GM19023 (cell line): ENCODE results near the gene TP53BP2.
"Not testable (repeated sequence)": the region's sequence is repeated elsewhere in the genome, so short reads cannot be mapped to it uniquely, and the experiment has no call there.

Source experiments
- ATAC-seq: cut with Tn5 transposase; IDR thresholded peaks from one replicate; pipeline ENCODE4 v1.9.1; 2021; ENCODE audit warnings: mild to moderate bottlenecking, moderate library complexity; ENCODE audit not compliant: unreplicated experiment

The TP53BP2 gene

GRCh38 chr1:223832637-223832943 is 13.2 kb downstream of the TP53BP2 start:
- ATAC-seq, result peak; percentile 47

- ATAC-seq, result peak; percentile 25
Observed at GRCh38 chr1:223831755-223832636, 13.8 kb downstream of the TP53BP2 start.

GRCh38 chr1:223829678-223830077 is 16.1 kb downstream of the TP53BP2 start:
- no peak for ATAC-seq

DNA sequence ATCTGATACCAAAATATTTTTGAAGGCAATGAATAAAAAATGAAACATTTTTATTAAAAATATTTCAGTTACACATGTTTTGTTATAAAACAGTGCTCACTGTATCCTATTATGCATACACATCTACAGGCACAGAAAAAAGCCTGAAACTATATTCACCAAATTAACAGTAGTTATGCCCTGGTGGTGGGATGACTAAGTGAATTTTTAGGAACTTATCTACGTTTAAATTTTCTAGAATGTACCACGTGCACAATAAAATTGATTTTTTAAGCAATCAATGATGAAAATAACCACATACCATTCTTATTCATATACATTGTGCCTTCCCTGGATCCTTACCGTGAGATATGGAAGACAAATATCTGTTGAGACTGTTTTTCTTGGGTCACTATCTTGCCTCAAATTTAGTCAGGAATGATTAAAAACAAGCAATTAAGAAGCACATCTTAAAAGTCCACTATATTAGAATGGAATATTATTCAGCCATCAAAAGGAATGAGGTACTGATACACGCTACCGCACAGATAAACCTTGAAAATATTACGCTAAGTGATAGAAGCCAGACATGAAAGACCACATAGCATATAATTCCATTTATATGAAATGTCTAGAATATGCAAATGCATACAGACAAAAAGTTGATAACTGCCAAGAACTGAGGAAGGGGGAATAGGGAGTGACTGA is 17.4 kb downstream of the TP53BP2 start:
- no peak for ATAC-seq

GRCh38 chr1:223827193-223827663 is 18.5 kb downstream of the TP53BP2 start:
- ATAC-seq, result no peak

DNA sequence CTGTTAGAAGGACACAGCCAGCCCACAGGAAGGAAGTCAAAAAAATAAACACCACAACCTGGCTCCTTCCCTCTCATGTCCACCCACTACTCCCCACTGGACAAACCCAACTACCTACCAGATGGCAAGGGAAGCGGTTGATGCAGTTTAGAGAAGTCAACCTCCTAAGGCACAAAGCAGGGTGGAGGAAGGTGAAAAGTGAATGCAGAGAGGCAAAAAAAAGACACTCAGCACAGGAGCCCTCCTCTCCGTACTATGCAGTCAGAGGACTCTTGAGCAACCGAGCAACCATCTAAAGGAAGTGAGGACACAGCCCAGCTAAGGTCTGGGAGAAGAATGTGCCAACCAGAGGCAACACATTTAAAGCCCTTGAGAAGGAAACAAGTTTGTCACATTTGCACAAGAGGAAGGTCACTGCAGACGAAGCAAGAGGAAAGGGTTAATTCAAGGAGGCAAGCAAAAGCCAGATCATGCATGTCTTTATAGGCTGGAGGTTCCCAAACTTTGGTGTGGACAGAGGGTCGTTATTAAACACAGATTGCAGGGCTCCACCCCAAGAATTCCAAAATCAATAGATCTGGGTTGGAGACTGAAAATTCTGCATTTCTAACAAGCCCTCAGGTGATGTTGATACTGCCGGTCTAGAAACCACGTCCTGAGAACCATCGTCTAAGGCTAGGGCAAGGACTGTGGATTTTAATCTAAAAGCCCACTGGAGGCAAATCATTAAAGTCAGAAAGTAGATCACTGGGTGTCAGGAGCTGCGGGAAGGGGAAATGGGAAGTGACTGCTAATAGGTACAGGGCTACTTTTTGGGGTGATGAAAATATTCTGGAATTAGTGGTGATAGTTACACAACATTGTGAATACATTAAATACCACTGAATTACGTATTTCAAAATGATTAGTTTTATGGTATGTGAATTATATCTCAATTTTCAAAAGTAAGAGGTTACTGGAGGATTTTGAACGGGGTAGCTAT is 19.7 kb downstream of the TP53BP2 start:
- ATAC-seq, result no peak

DNA sequence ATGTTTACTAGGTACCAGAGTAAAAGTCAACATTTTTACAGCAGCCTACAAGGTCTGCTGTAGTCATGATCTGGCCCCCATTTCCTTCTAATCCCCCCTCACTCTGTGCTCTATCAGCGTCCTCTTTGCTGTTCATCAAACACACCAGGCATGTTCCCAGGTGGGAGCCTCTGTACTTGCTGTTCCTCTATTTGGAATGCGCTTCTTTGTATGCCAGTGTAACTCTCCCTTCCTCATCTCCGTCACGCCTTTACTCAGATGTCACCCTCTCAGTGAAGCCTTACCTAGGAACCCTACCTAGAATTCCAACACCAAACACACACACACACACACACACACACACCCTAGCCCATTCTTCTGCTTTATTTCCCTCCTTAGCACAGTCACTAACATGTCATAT is 21.0 kb downstream of the TP53BP2 start:
- no peak for ATAC-seq

GRCh38 chr1:223824287-223824686 is 21.5 kb downstream of the TP53BP2 start:
- no peak for ATAC-seq

GRCh38 chr1:223820971-223821370 is 24.8 kb downstream of the TP53BP2 start:
- ATAC-seq, result no peak

DNA sequence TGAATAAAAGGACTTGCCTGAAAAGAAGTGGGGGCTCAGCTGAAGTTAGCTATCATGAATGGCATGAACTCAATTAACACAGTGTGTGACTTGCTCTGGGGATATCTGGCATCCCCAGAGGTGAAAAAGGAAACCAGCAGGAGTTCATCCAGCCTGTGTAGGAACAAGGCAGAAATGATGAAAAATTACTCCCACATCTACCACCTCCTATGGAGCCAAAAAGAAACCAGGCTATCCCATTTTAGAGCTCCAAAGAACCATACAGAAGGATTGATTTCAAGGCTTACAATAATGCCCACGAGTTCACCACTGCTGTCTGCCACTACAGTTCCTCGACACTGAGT is 25.3 kb downstream of the TP53BP2 start:
- no peak for ATAC-seq

DNA sequence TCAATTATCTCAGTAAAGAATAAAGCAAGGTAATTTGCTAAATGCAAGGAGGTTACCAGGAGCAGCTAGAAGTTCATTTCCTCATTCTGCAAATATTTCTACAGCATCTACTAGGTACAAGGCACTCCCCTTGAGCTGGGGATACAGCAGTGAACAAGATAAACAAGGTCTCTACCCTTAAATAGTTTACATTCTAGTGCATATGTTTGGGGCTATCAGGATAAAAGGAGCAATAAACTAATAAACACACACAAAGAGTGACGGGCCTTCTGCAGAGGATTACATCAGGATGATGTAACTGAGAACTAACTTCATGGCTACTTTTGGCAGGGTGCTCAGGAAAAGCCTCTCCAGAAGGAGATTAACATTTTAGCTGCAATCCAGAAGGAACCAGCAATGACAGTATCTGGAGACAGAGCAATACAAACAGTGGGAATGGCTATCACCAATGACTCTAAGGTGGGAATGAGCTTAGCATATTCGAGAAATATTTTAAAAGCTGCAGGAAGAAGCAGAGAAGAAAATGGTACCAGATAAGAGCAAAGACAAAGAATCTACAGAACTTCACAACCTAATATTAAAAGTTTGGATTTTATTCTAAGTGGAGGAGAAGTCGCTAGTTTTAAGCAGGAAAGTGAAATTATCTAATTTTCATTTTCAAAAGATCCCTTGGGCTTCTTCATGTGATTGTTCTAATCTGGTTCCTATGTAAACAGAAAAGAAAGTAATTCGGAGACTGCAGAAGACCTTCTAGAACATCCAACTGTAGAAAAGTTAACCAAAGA is 25.8 kb downstream of the TP53BP2 start:
- ATAC-seq, result no peak

DNA sequence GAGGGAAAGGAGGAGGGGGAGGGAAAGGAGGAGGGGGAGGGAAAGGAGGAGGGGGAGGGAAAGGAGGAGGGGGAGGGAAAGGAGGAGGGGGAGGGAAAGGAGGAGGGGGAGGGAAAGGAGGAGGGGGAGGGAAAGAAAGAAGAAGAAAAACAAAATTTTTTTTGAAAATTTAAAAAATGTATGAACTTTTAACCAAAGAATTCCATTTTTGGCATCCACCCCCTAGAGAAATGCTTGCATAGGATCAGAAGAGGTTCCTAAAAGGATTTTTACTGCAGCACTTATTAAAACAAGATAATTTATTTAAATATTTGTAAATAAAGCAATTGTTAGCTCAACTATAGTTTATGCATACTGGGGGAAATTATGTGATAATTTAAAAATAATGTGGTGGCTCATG is 28.5 kb downstream of the TP53BP2 start:
- ATAC-seq, result not testable (repeated sequence)

DNA sequence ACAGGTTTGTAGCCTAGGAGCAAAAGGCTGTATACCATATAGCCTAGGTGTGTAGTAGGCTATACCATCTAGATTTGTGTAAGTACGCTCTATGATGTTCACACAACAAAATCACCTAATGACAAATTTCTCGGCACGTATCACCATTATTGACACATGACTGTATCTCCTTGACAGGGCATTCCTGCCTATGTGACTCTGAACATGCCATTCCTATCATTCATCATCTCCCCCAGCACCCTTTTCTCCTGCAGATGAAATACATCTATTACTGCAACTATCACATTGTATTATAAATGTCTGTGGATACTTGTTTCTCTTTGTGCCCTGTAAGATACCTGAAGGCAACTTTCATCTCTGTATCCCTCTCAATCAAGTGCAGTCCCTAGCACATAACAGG is 29.9 kb downstream of the TP53BP2 start:
- ATAC-seq, result no peak

DNA sequence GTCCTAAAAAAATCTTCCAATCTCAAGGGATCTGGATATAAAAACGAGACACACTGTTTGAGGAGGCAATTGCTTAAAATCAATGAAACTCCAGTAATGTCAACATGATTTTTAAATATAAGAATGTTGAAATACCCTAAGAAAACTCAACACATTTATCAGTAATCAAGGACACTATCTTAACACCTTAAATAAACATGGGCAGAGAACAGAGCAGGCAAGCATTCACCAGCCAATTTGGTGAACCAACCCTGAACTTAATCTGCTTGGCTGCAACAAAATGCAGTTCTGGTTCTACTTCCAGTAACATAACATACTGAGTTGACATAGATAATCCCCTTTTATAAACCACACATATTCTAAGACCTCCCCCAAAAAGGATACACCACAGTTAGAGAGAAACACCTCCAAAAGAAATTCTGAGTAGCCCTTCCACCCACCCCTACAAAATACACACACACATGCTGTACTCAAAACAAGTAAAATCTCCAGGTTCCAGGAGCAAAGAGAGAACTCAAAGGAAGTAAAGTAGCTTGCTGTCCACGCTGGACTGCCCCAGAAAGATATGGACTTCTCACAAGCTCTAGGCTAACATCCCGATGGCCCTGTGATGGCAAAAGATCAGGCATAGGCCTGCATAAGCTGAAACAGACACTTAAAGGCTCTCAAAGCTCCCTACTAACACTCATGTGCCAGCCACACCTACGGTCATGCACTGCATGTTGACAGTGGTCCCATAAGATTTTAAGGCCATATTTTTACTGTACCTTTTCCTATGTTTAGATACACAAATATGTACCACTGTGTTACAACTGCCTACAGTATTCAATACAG is 30.5 kb downstream of the TP53BP2 start:
- ATAC-seq, result no peak

GRCh38 chr1:223813645-223814044 is 32.1 kb downstream of the TP53BP2 start:
- no peak for ATAC-seq

DNA sequence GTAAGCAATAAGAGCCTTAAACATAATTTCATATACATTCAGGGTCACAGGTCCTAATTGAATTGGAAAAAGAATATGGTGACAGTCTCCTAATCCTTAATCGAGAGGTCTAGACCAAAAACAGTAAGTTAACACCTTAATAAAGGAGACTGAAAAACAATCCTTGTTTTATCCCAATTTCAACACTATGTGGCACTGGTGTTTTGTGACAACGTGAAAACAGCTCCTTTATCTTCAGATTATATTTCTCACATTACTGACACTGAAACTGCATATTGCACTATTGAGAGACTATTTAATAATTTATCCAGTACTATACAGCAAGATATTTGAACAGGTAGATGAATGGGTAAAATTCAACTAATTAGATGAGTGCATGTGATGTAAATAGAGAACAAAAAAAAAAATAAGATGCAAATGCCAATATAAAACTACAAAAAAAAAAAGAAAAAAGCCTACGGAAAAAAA is 34.1 kb downstream of the TP53BP2 start:
- ATAC-seq, result no peak

GRCh38 chr1:223810586-223810985 is 35.2 kb downstream of the TP53BP2 start:
- no peak for ATAC-seq

DNA sequence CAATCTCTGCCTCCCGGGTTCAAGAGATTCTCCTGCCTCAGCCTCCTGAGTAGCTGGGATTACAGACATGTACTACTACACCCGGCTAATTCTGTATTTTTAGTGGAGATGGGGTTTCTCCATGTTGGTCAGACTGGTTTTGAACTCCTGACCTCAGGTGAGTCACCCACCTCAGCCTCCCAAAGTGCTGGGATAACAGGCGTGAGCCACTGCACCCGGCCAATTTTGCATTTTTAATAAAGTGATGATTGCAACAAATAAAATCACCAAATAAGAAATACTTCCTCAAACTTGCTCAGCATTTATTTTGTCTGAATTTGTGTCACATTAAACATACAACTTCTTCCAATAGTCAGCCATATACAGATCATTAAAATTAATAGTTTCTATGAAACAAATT is 35.8 kb downstream of the TP53BP2 start:
- not testable (repeated sequence) for ATAC-seq

DNA sequence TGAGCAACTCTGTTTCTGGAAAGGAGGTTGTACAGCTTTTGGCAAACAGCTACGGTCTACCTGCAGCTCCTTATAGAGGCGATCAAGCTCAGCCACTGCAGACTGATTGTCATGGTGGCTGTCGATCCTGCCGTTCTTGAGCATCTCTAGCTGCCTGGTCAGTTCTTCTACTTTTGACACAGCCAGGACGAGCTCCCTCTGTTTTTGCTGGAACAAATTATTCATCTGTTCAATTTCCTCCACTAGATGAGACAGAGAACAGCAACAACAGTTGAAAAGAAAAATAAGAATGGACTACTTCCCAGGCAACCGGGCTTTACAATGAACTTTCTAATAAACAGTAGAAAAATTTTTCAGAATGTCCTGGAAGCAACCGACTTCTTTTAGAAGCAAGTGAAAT is 42.5 kb downstream of the TP53BP2 start:
- no peak for ATAC-seq
